Activated CD8-positive, alpha-beta memory T cell treated with anti-CD3 and anti-CD28 coated beads, Interleukin-2, amount 50 U/mL, for 48 hours (primary cell): ENCODE data around the gene CHRM2.

Experiments used
- DNase-seq: peaks from one replicate; pipeline ENCODE4 v3.0.0-alpha.2; 2020

CHRM2 gene

DNA sequence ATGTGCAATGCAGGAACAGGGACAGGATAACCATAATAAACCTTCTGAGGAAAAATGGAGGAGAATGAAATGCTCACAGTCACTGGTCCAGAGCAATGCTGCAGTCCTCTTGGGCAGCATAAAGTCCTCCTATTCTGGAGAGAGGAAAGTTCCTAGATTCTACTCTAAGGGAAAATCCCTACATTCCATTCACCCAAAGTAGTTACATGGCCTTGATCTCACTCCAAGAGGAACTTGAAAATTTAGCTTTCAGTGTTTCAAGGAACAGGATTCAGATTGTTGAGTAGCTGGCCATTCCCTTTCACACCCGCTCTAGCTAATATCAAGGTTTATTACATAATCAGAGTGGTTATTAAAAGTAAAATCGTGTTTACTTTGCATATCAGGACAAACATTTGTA is 168.3 kb downstream of the CHRM2 start:
- no peak for DNase-seq

DNA sequence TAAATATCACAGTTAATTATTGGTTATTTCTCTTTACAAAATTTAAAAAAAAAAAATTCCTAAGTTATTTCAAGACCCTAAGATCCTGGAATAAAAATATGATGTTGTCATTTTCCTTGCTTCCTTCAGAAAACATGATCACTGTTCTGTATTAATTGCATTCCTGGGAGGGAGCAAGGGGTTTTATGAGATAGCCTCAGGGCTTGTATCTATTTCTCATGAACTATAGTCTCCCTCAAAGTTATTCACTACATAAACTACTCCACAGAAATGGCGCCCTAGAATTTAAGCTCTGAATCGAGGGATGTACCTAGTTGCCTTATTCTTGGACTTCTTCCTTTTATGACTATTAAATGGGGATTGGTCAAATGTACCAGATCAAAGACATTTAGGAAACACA is 170.3 kb downstream of the CHRM2 start:
- no peak for DNase-seq

DNA sequence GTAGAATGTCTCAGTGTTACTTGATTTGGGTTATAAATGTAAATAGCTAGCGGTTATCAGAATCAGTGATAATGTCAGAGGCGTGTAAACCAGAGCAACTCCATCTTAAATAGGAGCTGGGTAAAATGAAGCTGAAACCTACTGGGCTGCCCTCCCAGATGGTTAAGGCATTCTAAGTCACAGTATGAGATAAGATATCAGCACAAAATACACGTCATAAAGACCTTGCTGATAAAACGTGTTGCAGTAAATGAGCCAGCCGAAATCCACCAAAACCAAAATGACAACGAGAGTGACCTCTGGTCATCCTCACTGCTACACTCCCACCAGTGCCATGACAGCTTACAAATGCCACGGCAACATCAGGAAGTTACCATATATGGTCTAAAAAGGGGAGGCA is 172.3 kb downstream of the CHRM2 start:
- DNase-seq: no peak

DNA sequence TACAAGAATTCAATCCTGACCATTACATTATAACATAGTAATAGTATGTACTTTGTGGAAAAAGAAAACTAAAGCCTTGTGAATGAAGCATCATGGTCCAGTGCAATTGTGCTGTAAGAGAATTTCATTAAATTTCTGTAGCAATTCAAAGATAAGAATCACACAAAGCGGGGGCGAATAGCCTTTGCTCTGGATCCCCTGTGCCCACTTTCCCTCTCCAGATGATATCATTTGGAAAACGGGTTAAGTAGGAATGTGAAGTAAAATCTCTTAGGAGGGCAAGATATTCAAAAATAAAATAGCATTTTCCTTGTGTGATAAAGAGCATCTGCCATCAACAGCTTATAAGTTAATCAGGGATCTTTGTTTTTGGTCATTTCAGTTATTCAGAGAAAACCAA is 177.1 kb downstream of the CHRM2 start:
- no peak for DNase-seq

DNA sequence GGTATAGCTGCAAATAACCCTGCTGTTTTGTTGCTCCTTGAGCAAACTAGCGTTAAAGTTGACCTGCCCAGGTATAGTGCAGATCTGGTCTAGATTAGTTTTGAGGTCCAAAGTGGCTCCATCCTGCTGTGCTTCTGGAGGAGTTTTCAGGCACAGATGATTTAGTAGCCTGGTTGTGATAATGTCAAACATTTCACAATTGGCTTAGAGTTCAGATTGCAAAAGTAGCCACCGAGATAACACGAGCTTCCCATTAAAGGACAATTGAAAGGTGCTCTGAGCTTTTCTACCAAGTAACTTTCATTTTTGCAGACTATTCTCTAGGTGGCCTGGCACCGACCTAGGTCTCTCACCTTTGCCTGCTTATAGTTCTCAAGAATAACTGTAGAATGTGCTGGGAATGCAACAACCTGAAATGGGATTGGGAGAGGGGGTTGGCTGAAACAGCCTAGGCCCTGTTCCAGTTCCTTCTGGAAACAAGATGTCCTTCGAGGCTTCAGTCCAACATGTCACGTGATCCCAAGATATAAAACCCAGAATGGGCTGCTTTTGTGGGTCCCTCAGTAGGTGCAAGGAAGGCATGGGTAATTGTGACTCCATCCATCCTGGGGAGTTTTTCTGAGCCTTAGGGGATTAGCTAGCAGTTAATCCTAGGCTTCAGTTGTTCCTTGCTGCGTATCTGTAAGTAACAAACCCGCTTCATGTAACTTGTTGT is 201.0 kb downstream of the CHRM2 start:
- DNase-seq: no peak
